Sigmoid colon (tissue), 3 donors: ENCODE results near the gene POM121.
"Not testable (repeated sequence)": the region's sequence is repeated elsewhere in the genome, so short reads cannot be mapped to it uniquely, and the experiment has no call there.

Experiments used
- POLR2A ChIP-seq, 2 donors: fragments of 450-650 bp; IDR thresholded peaks; one replicate each; pipeline ENCODE4 v1.6.1; 2016; ENCODE audit warnings: antibody characterized with exemption in 2 of 2, mild to moderate bottlenecking in 2 of 2, moderate library complexity in 2 of 2
- TF ChIP-seq, protein P1 (sequence below), 4 experiments: fragments of 450-650 bp in 3 of 4; fragments of 200-600 bp in 1 of 4; IDR thresholded peaks; one replicate each; pipeline ENCODE4 v1.5.1; 2016 to 2019; ENCODE audit warnings: antibody characterized with exemption in 4 of 4, mild to moderate bottlenecking in 3 of 4, moderate library complexity in 2 of 4

GRCh38 chr7:72949686-72950085, 24.8 kb downstream of the POM121 start:
- TF ChIP-seq, protein P1, sequence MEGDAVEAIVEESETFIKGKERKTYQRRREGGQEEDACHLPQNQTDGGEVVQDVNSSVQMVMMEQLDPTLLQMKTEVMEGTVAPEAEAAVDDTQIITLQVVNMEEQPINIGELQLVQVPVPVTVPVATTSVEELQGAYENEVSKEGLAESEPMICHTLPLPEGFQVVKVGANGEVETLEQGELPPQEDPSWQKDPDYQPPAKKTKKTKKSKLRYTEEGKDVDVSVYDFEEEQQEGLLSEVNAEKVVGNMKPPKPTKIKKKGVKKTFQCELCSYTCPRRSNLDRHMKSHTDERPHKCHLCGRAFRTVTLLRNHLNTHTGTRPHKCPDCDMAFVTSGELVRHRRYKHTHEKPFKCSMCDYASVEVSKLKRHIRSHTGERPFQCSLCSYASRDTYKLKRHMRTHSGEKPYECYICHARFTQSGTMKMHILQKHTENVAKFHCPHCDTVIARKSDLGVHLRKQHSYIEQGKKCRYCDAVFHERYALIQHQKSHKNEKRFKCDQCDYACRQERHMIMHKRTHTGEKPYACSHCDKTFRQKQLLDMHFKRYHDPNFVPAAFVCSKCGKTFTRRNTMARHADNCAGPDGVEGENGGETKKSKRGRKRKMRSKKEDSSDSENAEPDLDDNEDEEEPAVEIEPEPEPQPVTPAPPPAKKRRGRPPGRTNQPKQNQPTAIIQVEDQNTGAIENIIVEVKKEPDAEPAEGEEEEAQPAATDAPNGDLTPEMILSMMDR (IDR thresholded peaks at IDR 0.05) = not testable (repeated sequence)
- not testable (repeated sequence) for TF ChIP-seq POLR2A (IDR thresholded peaks at IDR 0.05)
